ENCODE measurements around the gene NUTF2.
"Not testable (repeated sequence)": the region's sequence is repeated elsewhere in the genome, so short reads cannot be mapped to it uniquely, and the experiment has no call there.

NUTF2 gene

GRCh38 chr16:67885545-67885944 lies 38.8 kb downstream of the NUTF2 start:
- no peak for DNase-seq (ENCODE audit: low read depth in 2 of 2)

GRCh38 chr16:67885976-67886375 lies 39.2 kb downstream of the NUTF2 start:
- DNase-seq (ENCODE audit: low read depth in 2 of 2) = no peak

- no peak for DNase-seq (ENCODE audit: low read depth in 2 of 2)
Measured at GRCh38 chr16:67886387-67886786, 39.7 kb downstream of the NUTF2 start.

GRCh38 chr16:67888331-67888730 lies 41.6 kb downstream of the NUTF2 start:
- DNase-seq (ENCODE audit: low read depth in 2 of 2) = no peak

GRCh38 chr16:67892375-67892774 lies 45.6 kb downstream of the NUTF2 start:
- DNase-seq (ENCODE audit: low read depth in 2 of 2) = no peak

GRCh38 chr16:67892899-67893742 lies 46.4 kb downstream of the NUTF2 start, which contains the start of gene PSKH1:
Gene PSKH1 (plus strand): TSS chr16:67893254. CDS start chr16:67908750, 15,496 bp downstream.
- peak; percentile 91 to 92 for DNase-seq (ENCODE audit: low read depth in 2 of 2)

- no peak for DNase-seq (ENCODE audit: low read depth in 2 of 2)
Measured at GRCh38 chr16:67893743-67894399, 47.1 kb downstream of the NUTF2 start.

GRCh38 chr16:67897231-67897630 lies 50.5 kb downstream of the NUTF2 start:
- DNase-seq (ENCODE audit: low read depth in 2 of 2) = no peak

- DNase-seq (ENCODE audit: low read depth in 2 of 2) = no peak
Measured at GRCh38 chr16:67901734-67902133, 55.0 kb downstream of the NUTF2 start.

GRCh38 chr16:67902831-67903230 lies 56.1 kb downstream of the NUTF2 start:
- no peak for DNase-seq (ENCODE audit: low read depth in 2 of 2)

GRCh38 chr16:67907397-67908180 lies 60.9 kb downstream of the NUTF2 start:
- no peak for DNase-seq (ENCODE audit: low read depth in 2 of 2)

- no peak for DNase-seq (ENCODE audit: low read depth in 2 of 2)
Measured at GRCh38 chr16:67909056-67909742, 62.5 kb downstream of the NUTF2 start.

GRCh38 chr16:67910158-67910557 lies 63.4 kb downstream of the NUTF2 start:
- no peak for DNase-seq (ENCODE audit: low read depth in 2 of 2)

- no peak for DNase-seq (ENCODE audit: low read depth in 2 of 2)
Measured at GRCh38 chr16:67914758-67915495, 68.2 kb downstream of the NUTF2 start.

- DNase-seq (ENCODE audit: low read depth in 2 of 2) = not testable (repeated sequence)
Measured at GRCh38 chr16:67915496-67915769, 68.7 kb downstream of the NUTF2 start.

GRCh38 chr16:67915831-67916723 lies 69.3 kb downstream of the NUTF2 start:
- DNase-seq (ENCODE audit: low read depth in 2 of 2) = no peak

- no peak for DNase-seq (ENCODE audit: low read depth in 2 of 2)
Measured at GRCh38 chr16:67917140-67917851, 70.6 kb downstream of the NUTF2 start.

GRCh38 chr16:67917852-67918236 lies 71.1 kb downstream of the NUTF2 start:
- peak in 1 of 2 donors; percentile 38 for DNase-seq (ENCODE audit: low read depth in 2 of 2)

GRCh38 chr16:67919622-67920221 lies 73.0 kb downstream of the NUTF2 start:
- no peak for DNase-seq (ENCODE audit: low read depth in 2 of 2)

All from activated CD4-positive, alpha-beta T cell treated with anti-CD3 and anti-CD28 coated beads for 24 hours (primary cell).